Brain microvascular endothelial cell (primary cell): Measurements from ENCODE around the gene GALNT9.

Experiments
- DNase-seq: peaks from one replicate; pipeline ENCODE4 v3.0.0-alpha.2; 2020
- H3K27ac ChIP-seq: fragments of 250-450 bp; sonication (Bioruptor Pico); 2 replicates; pipeline ENCODE4 v1.5.1; 2020; ENCODE audit warnings: mild to moderate bottlenecking, moderate library complexity
- H3K27me3 ChIP-seq: fragments of 250-450 bp; sonication (Bioruptor Pico); replicated peaks from 2 replicates; pipeline ENCODE4 v1.5.1; 2020; ENCODE audit warnings: mild to moderate bottlenecking
- H3K36me3 ChIP-seq: fragments of 250-450 bp; sonication (Bioruptor Pico); replicated peaks from 2 replicates; pipeline ENCODE4 v1.5.1; 2020; ENCODE audit warnings: mild to moderate bottlenecking
- H3K4me3 ChIP-seq: 2 replicates; pipeline ENCODE4 v1.5.1; 2011; ENCODE audit warnings: low read depth, mild to moderate bottlenecking, control low read depth, low read length, moderate library complexity
- in situ Hi-C: cut with HindIII; loops from 2 replicates; pipeline ENCODE4 v1.10.0; 2017; ENCODE audit warnings: low sequenced_read_pairs, low pct_ligation_motif_present
- TF ChIP-seq, protein P1 (sequence below): IDR thresholded peaks from 2 replicates; pipeline ENCODE4 v1.5.1; 2011; ENCODE audit warnings: low read depth, mild to moderate bottlenecking, moderate library complexity, low read length, control low read depth, inconsistent platforms; ENCODE audit errors: missing control alignments

The GALNT9 gene

DNA sequence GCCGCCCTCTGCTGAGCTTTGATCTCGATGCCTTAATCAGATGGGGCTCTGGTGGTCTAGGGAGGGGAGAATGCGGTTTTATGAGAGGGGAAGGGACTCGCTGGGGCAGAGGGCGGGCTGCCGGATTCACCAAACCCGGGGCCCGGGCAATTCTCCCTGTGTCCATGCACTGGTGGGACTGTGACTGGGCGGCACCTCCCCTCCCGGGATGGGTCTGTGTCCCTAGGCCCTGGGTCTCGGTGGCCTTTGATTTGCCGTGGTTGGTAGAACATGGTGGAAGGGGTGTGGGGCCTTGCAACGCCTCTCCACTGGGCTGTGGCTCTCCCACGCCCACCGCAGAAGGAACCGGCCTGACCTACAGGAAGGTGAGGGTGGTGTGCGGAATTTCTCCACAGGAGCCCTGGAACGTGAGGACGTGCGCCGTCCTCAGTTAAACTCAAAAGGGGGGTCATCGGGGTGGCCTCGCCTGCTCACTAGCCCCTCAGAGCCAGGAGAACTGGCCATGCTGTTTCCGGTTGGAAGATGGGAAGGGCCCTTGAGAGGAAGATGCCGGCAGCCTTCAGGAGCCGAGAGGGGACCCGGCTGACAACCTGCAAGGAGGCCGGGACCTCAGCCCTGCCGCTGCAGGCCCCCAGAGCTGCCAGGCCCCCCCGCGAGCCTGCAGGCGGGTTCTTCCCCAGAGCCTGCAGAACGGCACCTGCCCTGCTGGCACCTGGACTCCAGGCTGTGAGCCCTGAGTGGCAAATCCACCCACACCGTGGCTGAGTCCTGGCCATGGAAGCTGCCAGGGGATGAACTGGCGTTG is 141.5 kb downstream of the GALNT9 start:
- Histone ChIP-seq H3K36me3 (no peaks in the 10 kb centered on the region), H3K27me3 (peaks cover 10% of the 10 kb centered on the region), H3K27ac (no peak overlapping the region), H3K4me3 (no peak overlapping the region)
- TF ChIP-seq, protein P1, sequence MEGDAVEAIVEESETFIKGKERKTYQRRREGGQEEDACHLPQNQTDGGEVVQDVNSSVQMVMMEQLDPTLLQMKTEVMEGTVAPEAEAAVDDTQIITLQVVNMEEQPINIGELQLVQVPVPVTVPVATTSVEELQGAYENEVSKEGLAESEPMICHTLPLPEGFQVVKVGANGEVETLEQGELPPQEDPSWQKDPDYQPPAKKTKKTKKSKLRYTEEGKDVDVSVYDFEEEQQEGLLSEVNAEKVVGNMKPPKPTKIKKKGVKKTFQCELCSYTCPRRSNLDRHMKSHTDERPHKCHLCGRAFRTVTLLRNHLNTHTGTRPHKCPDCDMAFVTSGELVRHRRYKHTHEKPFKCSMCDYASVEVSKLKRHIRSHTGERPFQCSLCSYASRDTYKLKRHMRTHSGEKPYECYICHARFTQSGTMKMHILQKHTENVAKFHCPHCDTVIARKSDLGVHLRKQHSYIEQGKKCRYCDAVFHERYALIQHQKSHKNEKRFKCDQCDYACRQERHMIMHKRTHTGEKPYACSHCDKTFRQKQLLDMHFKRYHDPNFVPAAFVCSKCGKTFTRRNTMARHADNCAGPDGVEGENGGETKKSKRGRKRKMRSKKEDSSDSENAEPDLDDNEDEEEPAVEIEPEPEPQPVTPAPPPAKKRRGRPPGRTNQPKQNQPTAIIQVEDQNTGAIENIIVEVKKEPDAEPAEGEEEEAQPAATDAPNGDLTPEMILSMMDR = no peak
- no peak for DNase-seq
- in situ Hi-C loops = no loop called here

DNA sequence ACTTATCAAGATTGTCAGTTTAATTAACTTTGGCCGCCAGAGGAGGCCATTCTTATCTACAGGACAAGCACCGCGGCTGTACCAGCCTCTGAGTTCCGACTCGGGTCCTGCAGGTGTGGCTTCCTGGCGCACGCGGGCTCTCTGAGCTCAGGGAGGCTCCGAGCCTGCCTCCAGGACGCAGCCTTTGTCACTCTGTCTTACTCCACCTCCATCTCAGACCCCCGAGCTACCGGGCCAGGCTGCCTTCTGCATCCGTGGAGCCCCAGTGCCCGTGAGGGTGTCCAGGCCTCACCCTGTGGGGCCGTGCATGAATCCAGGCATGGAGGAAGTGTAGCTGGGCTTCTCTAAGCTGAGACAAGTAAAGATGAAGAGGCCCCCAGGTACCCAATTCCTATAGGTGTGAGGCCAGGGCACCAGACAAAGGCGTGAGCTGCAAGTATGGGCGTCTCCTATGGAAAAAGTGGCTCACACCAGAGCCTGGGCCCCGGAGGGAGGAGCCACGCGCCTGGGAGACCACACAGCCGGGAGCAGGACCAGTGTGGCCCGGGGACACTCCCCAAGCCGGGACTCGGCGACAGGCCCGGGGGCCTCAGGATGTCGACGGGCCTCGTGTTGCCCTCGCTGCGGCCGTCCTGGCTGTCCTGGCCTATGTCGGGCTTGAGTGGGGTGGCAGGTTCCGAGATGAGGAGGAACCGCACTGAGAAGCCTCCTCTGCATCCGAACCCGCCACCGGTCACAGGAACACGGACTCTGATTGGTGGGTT is 142.3 kb downstream of the GALNT9 start:
- no peaks in the 10 kb centered on the region for H3K36me3 ChIP-seq
- in situ Hi-C loops = no loop called here
- peaks cover 10% of the 10 kb centered on the region for H3K27me3 ChIP-seq
- no peak for DNase-seq
- TF ChIP-seq, protein P1 = no peak
- no peak overlapping the region for H3K27ac ChIP-seq
- H3K4me3 ChIP-seq = no peak overlapping the region

DNA sequence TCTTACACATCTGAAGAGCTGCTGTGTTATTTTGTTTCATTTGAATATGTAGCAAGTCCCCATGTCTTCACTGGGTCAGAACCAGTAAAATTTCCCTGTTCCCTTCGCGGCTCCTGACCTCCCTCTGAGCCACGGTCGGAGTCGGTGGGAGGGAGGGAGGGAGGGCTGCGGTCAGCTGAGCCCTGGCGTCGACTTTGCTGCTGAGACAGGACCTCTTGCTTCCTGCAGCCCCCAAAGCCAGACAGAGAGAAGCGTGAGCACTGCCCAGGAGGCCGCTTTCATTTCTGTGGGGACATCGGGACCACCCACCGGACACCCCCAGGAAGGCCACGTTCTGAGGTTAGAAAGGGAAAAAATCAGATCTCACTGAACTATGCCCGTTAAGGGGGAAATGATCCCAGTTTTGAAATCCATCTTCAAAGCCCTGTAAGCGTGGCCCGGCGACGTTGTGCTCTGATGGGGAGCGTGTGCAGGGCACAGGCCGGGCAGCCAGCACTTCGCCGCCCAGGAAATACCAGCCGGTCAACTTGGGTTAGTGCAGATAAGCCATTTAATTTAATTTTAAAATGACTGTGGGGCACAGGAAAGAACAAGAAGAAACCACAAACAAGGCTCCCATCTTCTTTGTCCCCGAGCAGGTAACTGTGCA is 143.1 kb downstream of the GALNT9 start:
- Histone ChIP-seq H3K4me3 (no peak overlapping the region), H3K36me3 (no peaks in the 10 kb centered on the region), H3K27me3 (peaks cover 10% of the 10 kb centered on the region), H3K27ac (no peak overlapping the region)
- TF ChIP-seq, protein P1 = no peak
- no peak for DNase-seq
- in situ Hi-C loops = no loop called here

DNA sequence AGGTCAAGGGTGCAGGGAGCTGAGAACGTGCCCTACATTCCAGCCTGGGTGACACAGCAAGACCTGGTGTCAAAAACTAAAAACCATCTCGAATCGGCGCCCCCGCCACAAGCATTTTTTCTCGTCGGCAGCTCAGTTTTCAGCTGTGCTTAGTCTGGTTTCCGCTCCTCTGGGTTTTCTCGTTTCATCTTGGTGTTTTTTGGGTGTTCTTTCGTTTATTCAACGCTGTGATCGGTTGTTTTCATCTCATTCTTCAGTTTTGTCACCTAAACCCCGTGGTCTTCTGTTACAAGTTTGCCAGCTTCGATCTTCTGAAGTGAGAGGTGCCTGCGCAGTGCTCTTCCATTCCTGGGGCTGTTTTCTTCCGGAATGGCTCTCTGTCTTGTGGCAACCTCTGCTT is 143.7 kb downstream of the GALNT9 start:
- Histone ChIP-seq H3K27ac (no peak overlapping the region), H3K36me3 (no peaks in the 10 kb centered on the region), H3K4me3 (no peak overlapping the region), H3K27me3 (peaks cover 10% of the 10 kb centered on the region)
- DNase-seq = no peak
- in situ Hi-C loops = no loop called here
- TF ChIP-seq, protein P1 = no peak

DNA sequence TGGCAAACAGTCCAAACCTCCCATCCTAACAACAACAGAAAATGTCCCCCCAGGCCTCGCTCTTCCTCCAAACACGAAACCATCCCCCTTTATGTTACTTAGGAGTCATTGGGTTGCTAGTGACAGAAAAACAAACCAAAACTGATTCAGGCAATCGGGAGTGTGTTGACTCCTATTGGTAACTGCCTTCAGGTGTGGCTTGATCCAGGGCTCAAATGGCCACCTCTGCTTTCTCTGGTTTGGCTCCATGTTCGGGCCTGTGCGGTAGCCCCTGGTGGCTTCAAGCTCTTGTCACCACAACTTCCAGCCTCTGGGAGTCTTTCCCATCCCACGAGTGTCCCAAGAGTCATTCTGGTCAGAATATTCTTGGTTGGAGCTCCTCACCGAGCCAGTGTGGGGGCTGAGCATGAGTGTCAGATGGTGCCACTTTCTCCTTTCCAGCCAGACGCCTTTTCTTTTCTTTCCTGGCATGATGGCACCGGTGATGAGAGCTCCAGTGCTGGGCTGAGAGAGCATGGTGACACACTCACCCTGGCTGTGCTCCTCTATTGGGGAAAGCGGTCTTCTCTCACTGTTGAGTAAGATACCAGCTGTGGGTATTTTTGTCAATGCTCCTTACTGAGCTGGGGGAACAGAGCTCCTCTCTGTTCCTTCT is 146.6 kb downstream of the GALNT9 start:
- TF ChIP-seq, protein P1 = no peak
- no peak overlapping the region for H3K4me3 ChIP-seq
- no peak overlapping the region for H3K27ac ChIP-seq
- H3K27me3 ChIP-seq = peaks cover 22% of the 10 kb centered on the region
- in situ Hi-C loops = no loop called here
- no peaks in the 10 kb centered on the region for H3K36me3 ChIP-seq
- no peak for DNase-seq
